Chondrocyte (in vitro differentiated cells): Measurements from ENCODE around the gene DNAH9. TPM values are rescaled to one million over a fixed set of nuclear protein-coding genes. Genes with fewer than 3 reads are reported as not detected.

Experiments
- DNase-seq: peaks from one replicate; pipeline ENCODE4 v3.0.0; 2021; ENCODE audit warnings: mixed read lengths, low spot score
- H3K27ac Mint-ChIP-seq: one replicate; pipeline ENCODE4 v1.8.0; 2021; ENCODE audit warnings: mild to moderate bottlenecking, moderate library complexity, mixed read lengths; ENCODE audit not compliant: unreplicated experiment
- H3K27me3 Mint-ChIP-seq: 2 replicates; pipeline ENCODE4 v1.8.0; 2021; ENCODE audit warnings: low read depth, mixed read lengths
- H3K36me3 Mint-ChIP-seq: 2 replicates; pipeline ENCODE4 v1.8.0; 2021; ENCODE audit warnings: low read depth, mixed read lengths
- H3K4me1 Mint-ChIP-seq: 2 replicates; pipeline ENCODE4 v1.8.0; 2021; ENCODE audit warnings: low read depth, mild to moderate bottlenecking, mixed read lengths
- H3K4me3 Mint-ChIP-seq: one replicate; pipeline ENCODE4 v1.8.0; 2021; ENCODE audit warnings: mild to moderate bottlenecking, moderate library complexity, mixed read lengths; ENCODE audit not compliant: unreplicated experiment
- H3K9me3 Mint-ChIP-seq: 2 replicates; pipeline ENCODE4 v1.8.0; 2021; ENCODE audit warnings: low read depth, mixed read lengths
- total RNA-seq: library from RNA; stranded (reverse); gene quantifications from 3 replicates; pipeline ENCODE4 v1.2.1, GENCODE V29; 2021
- TF ChIP-seq, protein P1 (sequence below): fragments of 200-600 bp; sonication (generic); IDR thresholded peaks from 2 replicates; pipeline ENCODE4 v1.5.0; 2021; ENCODE audit warnings: antibody characterized with exemption, mild to moderate bottlenecking, moderate library complexity

Gene DNAH9
- total RNA-seq, 1 donor from 2014 or later: 0.37 TPM

DNA sequence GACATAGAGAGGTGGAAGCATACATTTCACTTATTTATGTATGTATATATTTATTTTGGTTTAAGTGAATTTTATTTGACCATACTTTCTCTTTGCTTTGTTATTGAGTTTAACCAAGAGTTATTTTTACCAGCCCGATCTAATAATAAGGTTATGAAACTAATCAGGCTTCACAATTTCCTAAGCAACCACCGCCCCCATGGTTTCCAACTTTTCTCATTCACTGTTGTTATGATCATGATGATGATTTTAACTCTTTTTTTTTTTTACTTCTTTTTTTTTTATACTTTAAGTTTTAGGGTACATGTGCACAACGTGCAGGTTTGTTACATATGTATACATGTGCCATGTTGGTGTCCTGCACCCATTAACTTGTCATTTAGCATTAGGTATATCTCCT lies 30.6 kb downstream of the DNAH9 start:
- Mint-ChIP-seq H3K36me3 (no peaks in the 10 kb centered on the region), H3K27me3 (peaks cover 5% of the 10 kb centered on the region), H3K9me3 (peaks cover 2% of the 10 kb centered on the region), H3K27ac (no peak overlapping the region), H3K4me1 (no peaks in the 10 kb centered on the region), H3K4me3 (no peak overlapping the region)
- TF ChIP-seq, protein P1, sequence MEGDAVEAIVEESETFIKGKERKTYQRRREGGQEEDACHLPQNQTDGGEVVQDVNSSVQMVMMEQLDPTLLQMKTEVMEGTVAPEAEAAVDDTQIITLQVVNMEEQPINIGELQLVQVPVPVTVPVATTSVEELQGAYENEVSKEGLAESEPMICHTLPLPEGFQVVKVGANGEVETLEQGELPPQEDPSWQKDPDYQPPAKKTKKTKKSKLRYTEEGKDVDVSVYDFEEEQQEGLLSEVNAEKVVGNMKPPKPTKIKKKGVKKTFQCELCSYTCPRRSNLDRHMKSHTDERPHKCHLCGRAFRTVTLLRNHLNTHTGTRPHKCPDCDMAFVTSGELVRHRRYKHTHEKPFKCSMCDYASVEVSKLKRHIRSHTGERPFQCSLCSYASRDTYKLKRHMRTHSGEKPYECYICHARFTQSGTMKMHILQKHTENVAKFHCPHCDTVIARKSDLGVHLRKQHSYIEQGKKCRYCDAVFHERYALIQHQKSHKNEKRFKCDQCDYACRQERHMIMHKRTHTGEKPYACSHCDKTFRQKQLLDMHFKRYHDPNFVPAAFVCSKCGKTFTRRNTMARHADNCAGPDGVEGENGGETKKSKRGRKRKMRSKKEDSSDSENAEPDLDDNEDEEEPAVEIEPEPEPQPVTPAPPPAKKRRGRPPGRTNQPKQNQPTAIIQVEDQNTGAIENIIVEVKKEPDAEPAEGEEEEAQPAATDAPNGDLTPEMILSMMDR: no peak
- DNase-seq: no peak

DNA sequence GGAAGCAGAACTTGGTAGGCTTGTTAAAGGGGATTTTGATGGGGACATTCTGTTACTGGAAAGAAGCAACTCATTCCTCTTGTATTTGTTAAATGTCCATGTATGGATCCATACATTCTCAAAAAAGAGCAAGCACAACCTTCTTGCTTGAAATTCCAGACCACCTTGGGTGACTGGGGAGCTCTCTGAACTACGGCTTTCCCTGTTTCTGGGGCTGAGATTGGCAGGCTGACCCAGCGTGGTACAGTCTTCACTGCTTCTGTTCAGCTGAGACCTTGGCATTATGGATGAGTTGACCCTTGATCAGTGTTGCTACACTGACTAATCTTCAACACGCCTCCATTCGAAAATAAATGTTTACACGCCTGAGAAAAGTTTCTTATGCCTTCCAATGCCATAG lies 38.5 kb downstream of the DNAH9 start:
- Mint-ChIP-seq H3K27ac (no peak overlapping the region), H3K4me1 (no peaks in the 10 kb centered on the region), H3K9me3 (no peaks in the 10 kb centered on the region), H3K36me3 (no peaks in the 10 kb centered on the region), H3K27me3 (peaks cover 13% of the 10 kb centered on the region), H3K4me3 (no peak overlapping the region)
- DNase-seq: no peak
- TF ChIP-seq, protein P1: no peak

DNA sequence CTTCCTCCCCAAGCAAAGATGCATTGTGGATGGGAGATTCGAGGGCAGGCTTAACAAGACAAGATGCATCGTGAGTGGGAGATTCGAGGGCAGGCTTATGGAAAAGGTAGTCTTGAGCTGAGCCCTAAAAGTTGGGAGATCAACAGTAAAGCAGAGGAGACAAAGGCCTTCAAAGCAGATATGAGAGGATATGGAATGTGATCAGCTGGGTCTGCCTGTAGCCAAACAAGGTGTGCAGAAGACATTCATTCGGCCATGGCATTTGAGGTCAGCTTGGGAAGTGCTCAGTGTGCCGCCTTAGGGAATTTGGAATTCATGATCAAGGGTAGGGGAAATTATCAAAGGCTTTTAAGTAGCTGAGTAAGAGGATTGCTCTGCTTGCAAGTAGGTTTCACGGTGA lies 39.5 kb downstream of the DNAH9 start:
- Mint-ChIP-seq H3K4me3 (no peak overlapping the region), H3K27me3 (peaks cover 10% of the 10 kb centered on the region), H3K27ac (no peak overlapping the region), H3K9me3 (no peaks in the 10 kb centered on the region), H3K36me3 (no peaks in the 10 kb centered on the region), H3K4me1 (no peaks in the 10 kb centered on the region)
- TF ChIP-seq, protein P1: no peak
- DNase-seq: no peak

DNA sequence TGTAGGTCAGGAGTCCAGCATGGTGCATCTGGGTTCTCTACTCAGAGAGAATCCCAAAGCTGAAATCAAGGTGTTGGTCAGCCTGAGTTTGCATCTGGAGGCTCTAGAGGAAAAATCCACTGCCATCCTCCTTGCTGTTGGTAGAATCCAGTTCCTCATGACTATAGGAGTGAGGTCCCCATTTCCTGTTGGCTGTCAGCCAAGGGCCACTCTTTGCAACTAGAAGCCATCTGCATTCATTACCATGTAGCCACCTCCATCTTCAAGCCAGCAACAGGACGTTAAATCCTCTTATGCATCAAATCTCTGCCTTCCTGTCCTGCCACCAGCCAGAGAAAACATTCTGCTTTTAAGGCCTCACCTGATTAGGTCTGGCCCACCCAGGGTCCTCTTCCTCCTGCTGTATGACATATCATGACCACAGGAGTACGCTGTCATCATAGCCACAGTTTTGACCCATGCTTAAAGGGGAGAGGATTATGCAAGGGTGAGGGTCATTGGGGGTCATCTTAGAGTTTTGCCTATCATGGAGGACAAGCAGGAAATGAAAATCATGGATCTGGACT lies 40.5 kb downstream of the DNAH9 start:
- TF ChIP-seq, protein P1: no peak
- Mint-ChIP-seq H3K9me3 (no peaks in the 10 kb centered on the region), H3K36me3 (no peaks in the 10 kb centered on the region), H3K27me3 (peaks cover 10% of the 10 kb centered on the region), H3K27ac (no peak overlapping the region), H3K4me1 (no peaks in the 10 kb centered on the region), H3K4me3 (no peak overlapping the region)
- no peak for DNase-seq

DNA sequence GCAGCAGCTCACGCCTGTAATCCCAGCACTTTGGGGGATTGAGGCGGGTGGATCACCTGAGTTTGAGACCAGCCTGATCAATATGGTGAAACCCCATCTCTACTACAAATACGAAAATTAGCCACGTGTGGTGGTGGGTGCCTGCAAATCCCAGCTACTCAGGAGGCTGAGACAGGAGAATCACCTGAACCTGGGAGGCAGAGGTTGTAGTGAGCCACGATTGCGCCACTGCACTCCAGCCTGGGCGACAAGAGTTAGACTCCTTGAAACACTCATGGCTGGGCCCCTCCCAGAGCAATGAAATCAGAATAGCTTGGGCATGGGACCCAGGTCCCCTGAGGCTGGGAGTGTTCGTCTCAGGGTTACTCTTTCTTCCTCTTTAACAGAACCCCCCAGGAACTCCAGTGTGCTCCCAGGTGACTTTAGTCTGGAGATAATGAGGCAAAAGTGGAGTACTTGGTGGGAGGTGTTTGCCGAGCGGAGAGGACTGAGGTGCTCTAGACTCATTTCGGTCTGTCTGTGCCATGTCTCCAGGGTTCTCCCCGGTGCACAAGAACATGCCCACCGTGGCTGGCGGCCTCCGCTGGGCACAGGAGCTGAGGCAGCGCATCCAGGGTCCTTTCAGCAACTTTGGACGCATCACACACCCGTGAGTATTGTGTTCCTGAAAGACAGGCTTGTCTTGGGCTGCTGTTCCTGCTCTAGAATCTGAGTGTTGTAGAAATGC lies 41.6 kb downstream of the DNAH9 start:
- H3K4me1 Mint-ChIP-seq: peaks cover 5% of the 10 kb centered on the region
- H3K9me3 Mint-ChIP-seq: no peaks in the 10 kb centered on the region
- no peaks in the 10 kb centered on the region for H3K36me3 Mint-ChIP-seq
- TF ChIP-seq, protein P1: no peak
- peaks cover 6% of the 10 kb centered on the region for H3K27me3 Mint-ChIP-seq
- no peak for DNase-seq
- no peak overlapping the region for H3K27ac Mint-ChIP-seq
- H3K4me3 Mint-ChIP-seq: no peak overlapping the region
